Left colon (tissue), 2 donors: ENCODE data around the gene UGT1A8. TPM values are rescaled to one million over a fixed set of nuclear protein-coding genes. Genes with fewer than 3 reads are reported as not detected.
A peak's percentile ranks its signal among the peaks of the same experiment; 100 is the strongest.
"Not testable (repeated sequence)": the region's sequence is repeated elsewhere in the genome, so short reads cannot be mapped to it uniquely, and the experiment has no call there.

Experiments used
- ATAC-seq: fragments of 200-7000 bp; cut with Tn5 transposase; one replicate; pipeline ENCODE4 v1.9.1; 2020; ENCODE audit warnings: mild to moderate bottlenecking, moderate library complexity
- DNase-seq, 2 donors: peaks; one replicate each; pipeline ENCODE4 v3.0.0-alpha.2; 2020
- intact Hi-C, 2 donors: fragments of 100-400 bp; cut with DNase I in 1 of 2; cut with micrococcal nuclease in 1 of 2; formaldehyde crosslinking; loops; one replicate each; pipeline versions ENCODE4 v1.11.2 to v1.14.0; 2022; cut with DNase I, micrococcal nuclease
- total RNA-seq, 2 donors: library from RNA; stranded (reverse); fragmentation: NEBNext Ultra II Directional; extraction: Animal tissue kit (Norgen Biotek cat#: 25700); gene quantifications; one replicate each; pipeline ENCODE4 v1.2.1, GENCODE V29; 2021
- donor health status: DM: no; HTN: no; CAD: no.
- donor health status: DM: yes; HTN: yes; CAD: no.

UGT1A8 gene
- total RNA-seq, 2 donors from 2014 or later: 19.3 to 25.1 TPM

GRCh38 chr2:233747283-233747544 lies 129.8 kb downstream of the UGT1A8 start:
- DNase-seq (no peak), ATAC-seq (no peak)
- intact Hi-C loops: no loop called here

GRCh38 chr2:233750689-233751088 lies 133.3 kb downstream of the UGT1A8 start:
- intact Hi-C loops, ATAC-seq, DNase-seq: not testable (repeated sequence)

DNA sequence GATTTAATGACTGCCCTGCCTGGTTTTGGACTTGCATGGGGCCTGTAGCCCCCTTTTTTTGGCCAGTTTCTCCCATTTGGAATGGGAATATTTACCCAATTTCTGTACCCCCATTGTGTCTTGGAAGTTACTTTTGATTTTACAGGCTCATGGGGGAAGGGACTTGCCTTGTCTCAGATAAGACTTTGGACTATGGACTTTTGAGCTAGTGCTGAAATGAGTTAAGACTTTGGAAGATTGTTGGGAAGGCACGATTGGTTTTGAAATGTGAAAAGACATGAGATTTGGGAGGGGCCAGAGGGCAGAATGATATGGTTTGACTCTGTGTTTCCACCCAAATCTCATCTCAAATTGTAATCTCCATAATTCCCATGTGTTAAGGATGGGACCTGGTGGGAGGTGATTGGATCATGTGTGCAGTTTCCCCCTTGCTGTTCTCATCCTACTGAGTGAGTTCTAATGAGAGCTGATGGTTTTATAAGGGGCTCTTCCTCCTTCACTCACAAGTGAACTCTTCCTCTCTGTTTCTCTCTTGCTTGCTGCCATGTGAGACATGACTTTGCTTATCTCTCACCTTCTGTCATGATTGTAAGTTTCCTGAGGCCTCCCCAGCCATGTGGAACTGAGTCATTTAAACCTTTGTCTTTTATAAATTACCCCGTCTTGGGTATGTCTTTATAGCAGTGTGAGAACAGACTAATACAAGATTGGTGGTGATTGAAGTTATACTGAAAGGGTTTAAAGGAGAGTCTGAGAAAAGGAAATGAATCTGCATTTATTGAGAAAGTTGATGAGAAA lies 134.0 kb downstream of the UGT1A8 start:
- peak; percentile 52 for ATAC-seq
- DNase-seq, intact Hi-C loops: not testable (repeated sequence)

DNA sequence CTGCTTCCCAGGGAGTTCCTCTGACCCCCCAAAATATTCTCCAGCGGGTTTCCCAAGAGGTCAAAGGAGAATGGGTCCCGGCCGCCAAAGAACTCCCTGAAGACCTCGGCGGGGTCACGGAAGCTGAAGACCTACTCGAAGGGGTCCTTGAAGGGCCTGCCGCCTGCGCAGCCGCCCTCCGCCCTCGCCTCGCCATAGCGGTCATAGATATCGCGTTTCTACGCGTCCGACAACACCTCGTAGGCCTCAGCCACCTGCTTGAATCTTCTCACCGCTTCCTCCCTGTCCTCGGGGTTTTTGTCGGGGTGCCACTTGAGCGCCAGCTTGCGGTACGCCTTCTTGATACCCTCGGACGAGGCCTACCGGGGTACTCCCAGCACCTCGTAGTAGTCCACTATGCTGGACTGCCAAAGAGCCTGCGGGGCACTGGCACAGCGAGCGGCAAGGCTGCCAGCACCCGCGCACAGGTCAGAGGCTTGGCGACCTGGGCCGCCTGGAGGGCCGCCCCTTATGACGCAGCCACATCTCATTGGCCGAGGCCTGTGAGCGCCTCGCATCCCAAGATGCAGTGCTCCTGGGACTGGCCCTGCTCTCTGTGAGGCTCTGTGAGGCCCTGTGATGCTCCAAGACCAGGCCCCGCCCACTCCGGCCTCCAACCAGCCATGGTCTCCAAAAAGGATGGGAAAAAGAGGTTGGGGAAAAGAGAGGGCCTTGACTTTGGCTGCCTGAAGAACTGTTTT lies 137.6 kb downstream of the UGT1A8 start:
- no peak for ATAC-seq
- DNase-seq: no peak
- intact Hi-C loops: no loop called here

- DNase-seq (no peak), ATAC-seq (peak; percentile 91)
- intact Hi-C loops: no loop called here
Measured at GRCh38 chr2:233756429-233757081, 139.1 kb downstream of the UGT1A8 start.

GRCh38 chr2:233758141-233758540 lies 140.7 kb downstream of the UGT1A8 start:
- DNase-seq: no peak
- intact Hi-C loops: no loop called here
- peak; percentile 75 for ATAC-seq

DNA sequence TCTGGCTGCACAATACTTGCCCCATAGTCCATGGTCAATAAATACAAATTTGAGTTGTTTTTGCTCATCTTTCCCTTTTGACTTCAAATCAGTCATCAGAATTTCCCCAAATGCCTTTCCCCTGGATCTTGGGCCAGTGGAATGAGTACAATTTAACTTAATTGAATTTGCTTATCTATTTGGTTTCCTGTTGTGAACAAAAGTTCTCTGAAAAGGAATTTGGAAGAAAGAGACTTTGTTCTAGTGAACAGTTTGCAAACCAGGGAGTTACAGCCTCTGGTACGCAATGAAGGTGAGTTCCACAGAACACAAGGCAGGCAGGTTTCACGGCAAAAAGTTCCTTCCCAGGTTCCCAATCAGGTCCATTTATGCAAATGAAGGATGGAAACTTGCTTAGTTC lies 141.4 kb downstream of the UGT1A8 start:
- ATAC-seq: no peak
- intact Hi-C loops: no loop called here
- no peak for DNase-seq

DNA sequence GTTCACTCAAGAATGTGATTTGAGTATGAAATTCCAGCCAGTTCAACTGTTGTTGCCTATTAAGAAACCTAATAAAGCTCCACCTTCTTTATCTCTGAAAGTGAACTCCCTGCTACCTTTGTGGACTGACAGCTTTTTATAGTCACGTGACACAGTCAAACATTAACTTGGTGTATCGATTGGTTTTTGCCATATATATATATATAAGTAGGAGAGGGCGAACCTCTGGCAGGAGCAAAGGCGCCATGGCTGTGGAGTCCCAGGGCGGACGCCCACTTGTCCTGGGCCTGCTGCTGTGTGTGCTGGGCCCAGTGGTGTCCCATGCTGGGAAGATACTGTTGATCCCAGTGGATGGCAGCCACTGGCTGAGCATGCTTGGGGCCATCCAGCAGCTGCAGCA lies 142.6 kb downstream of the UGT1A8 start, which contains the start of gene UGT1A1:
TSS of gene UGT1A1 (plus strand) at position 228 of the 400 bp plus-strand sequence. CDS start at position 246, 18 bp downstream.
- peak; percentile 23 for ATAC-seq
- no peak for DNase-seq
- intact Hi-C loops: no loop called here

DNA sequence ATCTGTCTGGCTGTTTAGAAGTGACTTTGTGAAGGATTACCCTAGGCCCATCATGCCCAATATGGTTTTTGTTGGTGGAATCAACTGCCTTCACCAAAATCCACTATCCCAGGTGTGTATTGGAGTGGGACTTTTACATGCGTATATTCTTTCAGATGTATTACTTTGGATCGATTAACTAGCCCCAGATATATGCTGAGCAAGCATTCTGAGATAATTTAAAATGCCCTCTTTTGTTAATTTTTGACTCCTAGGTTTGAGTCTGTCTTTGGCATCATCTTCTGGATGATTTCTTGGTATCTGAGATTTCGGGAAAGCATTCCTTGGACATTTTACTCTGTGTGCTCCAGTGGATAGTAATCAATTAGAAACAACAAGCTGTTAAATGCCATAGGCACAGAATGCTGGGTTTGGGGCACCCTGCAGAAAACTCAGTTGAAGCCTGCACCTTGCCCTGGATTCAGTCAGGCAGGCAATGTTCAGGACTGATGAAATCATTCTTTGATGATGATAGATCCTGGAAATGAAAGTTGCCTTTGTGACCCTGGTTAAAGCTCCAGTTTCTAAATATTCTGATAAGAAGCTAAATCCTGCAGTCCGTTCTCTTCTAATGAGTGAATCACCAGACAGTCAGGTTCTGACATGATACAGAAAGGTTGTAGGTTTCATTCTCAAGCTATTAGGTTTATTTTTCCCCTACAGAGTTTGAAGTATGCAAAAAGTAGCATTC lies 143.8 kb downstream of the UGT1A8 start:
- intact Hi-C loops: no loop called here
- ATAC-seq: no peak
- DNase-seq: no peak

DNA sequence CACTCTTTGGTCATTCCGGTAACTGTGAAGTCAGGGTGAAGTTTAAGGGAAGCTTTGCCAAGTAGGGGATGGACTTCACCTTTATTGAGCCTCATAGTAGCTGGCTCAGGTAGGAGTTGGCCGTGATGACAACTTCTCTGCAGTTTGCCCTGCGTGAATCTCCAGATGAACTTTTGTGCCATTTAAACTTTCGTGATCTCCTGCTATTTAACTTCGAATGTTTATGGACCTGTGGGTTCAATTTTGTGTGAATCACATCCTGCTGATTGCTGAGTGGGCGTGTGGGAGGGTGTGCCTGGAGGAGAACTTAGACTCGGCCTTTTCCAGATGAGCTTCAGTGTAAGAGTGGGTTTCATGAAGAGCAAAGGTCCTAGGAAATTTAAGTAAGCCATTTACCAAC lies 146.8 kb downstream of the UGT1A8 start:
- DNase-seq (no peak), ATAC-seq (peak; percentile 85)
- intact Hi-C loops: no loop called here

DNA sequence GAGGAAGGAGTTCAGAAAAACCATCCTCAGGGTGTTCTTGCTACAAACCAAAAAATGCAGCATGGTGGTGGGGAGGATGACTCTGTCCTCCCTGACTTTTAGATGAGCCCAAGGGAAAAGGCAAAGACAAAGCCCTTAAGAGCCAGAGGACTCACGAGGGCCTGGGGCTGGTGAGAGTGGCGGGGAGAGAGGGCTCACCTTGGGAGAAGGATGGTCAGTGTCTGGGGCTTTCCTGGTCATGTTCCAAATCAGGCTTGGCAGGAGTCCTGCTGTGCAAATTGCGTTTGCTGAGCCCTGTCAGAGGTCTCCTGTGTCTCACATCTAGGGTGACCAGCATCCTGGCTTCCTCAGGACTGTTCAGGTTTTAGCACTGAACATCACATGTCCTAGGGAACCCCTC lies 147.3 kb downstream of the UGT1A8 start:
- DNase-seq (no peak), ATAC-seq (no peak)
- intact Hi-C loops: no loop called here

GRCh38 chr2:233766416-233766815 lies 149.0 kb downstream of the UGT1A8 start:
- DNase-seq (peak in 1 of 2 donors; percentile 18), ATAC-seq (peak; percentile 59)
- intact Hi-C loops: no loop called here

- ATAC-seq (no peak), DNase-seq (no peak)
- intact Hi-C loops: no loop called here
Measured at GRCh38 chr2:233768076-233768475, 150.6 kb downstream of the UGT1A8 start.

DNA sequence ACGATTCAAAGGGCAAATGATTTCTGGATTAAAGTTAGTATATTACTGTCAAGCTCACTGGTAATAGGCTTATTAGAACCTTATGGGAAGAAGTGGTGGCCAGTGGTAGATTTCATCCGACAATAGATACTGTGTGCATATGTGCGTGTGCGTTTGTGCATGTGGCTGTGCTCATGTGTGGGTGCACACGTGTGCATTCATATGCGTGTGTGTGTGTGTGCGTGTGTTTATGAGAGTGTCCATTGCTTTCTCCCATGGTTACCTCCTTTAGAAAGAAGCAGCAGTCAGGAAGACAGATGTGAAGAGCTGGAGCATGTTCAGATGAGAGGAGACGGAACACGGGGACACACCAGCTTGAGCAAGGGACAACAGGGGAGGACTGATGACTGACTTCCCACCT lies 151.8 kb downstream of the UGT1A8 start:
- ATAC-seq: no peak
- intact Hi-C loops: no loop called here

DNA sequence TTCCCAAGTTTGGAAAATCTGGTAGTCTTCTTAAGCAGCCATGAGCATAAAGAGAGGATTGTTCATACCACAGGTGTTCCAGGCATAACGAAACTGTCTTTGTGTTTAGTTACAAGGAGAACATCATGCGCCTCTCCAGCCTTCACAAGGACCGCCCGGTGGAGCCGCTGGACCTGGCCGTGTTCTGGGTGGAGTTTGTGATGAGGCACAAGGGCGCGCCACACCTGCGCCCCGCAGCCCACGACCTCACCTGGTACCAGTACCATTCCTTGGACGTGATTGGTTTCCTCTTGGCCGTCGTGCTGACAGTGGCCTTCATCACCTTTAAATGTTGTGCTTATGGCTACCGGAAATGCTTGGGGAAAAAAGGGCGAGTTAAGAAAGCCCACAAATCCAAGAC lies 154.7 kb downstream of the UGT1A8 start:
- DNase-seq (no peak), ATAC-seq (no peak)
- intact Hi-C loops: no loop called here

More for the DNA sequence above, 151.8 kb downstream of the UGT1A8 start:
- DNase-seq: no peak

GRCh38 chr2:233772583-233772982 lies 155.2 kb downstream of the UGT1A8 start:
- ATAC-seq (no peak), DNase-seq (no peak)
- intact Hi-C loops: no loop called here

- intact Hi-C loops: no loop called here
- no peak for DNase-seq
- no peak for ATAC-seq
Measured at GRCh38 chr2:233773854-233774253, 156.4 kb downstream of the UGT1A8 start.

DNA sequence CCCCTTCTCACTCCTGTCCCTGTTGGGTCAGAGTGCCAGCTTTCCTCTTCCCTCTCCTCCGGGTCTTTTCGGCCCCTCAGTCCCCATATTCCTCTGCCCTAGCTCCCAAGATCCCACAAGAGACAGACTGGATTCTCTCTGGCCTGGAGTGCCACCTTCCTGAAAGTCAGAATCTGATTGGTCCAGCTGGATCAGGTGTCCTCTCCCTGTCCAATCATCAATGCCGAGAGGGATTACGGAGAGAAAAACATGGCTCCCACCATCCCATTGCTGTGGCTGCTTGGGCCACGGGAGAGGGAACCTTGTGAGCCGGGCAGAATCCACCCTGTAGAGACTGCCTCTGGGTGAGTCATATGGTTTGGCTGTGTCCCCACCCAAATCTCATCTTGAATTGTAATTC lies 158.0 kb downstream of the UGT1A8 start:
- ATAC-seq: no peak
- intact Hi-C loops: no loop called here
- DNase-seq: no peak

- intact Hi-C loops: no loop called here
- ATAC-seq: no peak
Measured at GRCh38 chr2:233778030-233778429, 160.6 kb downstream of the UGT1A8 start, which contains the start of gene MROH2A. Gene MROH2A (plus strand): TSS chr2:233778330. CDS start chr2:233779359, 1,029 bp downstream.

More at GRCh38 chr2:233778030-233778429, 160.6 kb downstream of the UGT1A8 start, which contains the start of gene MROH2A:
- no peak for DNase-seq
